Measurements from ENCODE around the gene BPIFB4. TPM values are rescaled to one million over a fixed set of nuclear protein-coding genes. Genes with fewer than 3 reads are reported as not detected.

Gene BPIFB4
- total and polyA plus RNA-seq, 2 donors (not counting 3 experiments of a cell fraction or from before 2014, with no cell fraction given) = not detected

GRCh38 chr20:33112547-33113386, 33.3 kb downstream of the BPIFB4 start:
- H3K9ac ChIP-seq (replicated peaks; ENCODE audit: extremely low read depth, insufficient read depth, low read length) = no peak overlapping the region
- H3K9me3 ChIP-seq (replicated peaks; ENCODE audit: control insufficient read depth, insufficient read depth, low read length) = no peaks in the 10 kb centered on the region
- no peak overlapping the region for H3K4me2 ChIP-seq (ENCODE audit: insufficient read depth, low read length)
- DNase-seq (ENCODE audit: low read depth, low spot score) (no peak), FAIRE-seq (no peak)
- no peaks in the 10 kb centered on the region for H3K9me1 ChIP-seq (replicated peaks; ENCODE audit: control insufficient read depth, extremely low read depth, insufficient read depth, low read length)
- H3K79me2 ChIP-seq (ENCODE audit: control insufficient read depth, insufficient read depth, low read length) = no peaks in the 10 kb centered on the region
- H4K20me1 ChIP-seq (replicated peaks; ENCODE audit: control insufficient read depth, extremely low read depth, insufficient read depth, low read length) = no peaks in the 10 kb centered on the region
- H3K27me3 ChIP-seq (ENCODE audit: control insufficient read depth in 2 of 2, insufficient read depth in 2 of 2, low read length in 2 of 2) = no peaks in the 10 kb centered on the region
- no peaks in the 10 kb centered on the region for H3K36me3 ChIP-seq (ENCODE audit: control insufficient read depth in 2 of 2, extremely low read depth in 1 of 2, insufficient read depth in 2 of 2, low read length in 2 of 2)
- ChIA-PET POLR2A (no interaction called here), CTCF (no interaction called here)
- H3K4me1 ChIP-seq (ENCODE audit: control insufficient read depth, extremely low read depth, insufficient read depth, low read length) = no peaks in the 10 kb centered on the region
- intact Hi-C loops (cut with micrococcal nuclease) = no loop called here
- H2AFZ ChIP-seq (ENCODE audit: low read depth, low read length) = no peak overlapping the region
- no peak for TF ChIP-seq POLR2AphosphoS5 (IDR thresholded peaks at IDR 0.05; ENCODE audit: insufficient read depth, low read depth, low read length)
- TF ChIP-seq FOS (IDR thresholded peaks at IDR 0.05; ENCODE audit: borderline replicate concordance, insufficient read depth, low read length) = no peak
- no peak for TF ChIP-seq JUN (IDR thresholded peaks at IDR 0.05; ENCODE audit: borderline replicate concordance, insufficient read depth, insufficient read length, low read depth)
- TF ChIP-seq MYC (IDR thresholded peaks at IDR 0.05; ENCODE audit: low read depth, low read length) = no peak
- TF ChIP-seq EZH2 (IDR thresholded peaks at IDR 0.05; ENCODE audit: borderline replicate concordance, low read depth, low read length, severe bottlenecking) = no peak
- no peak for TF ChIP-seq POLR2A (IDR thresholded peaks at IDR 0.05; ENCODE audit: low read depth, low read length)
- TF ChIP-seq, protein P1, sequence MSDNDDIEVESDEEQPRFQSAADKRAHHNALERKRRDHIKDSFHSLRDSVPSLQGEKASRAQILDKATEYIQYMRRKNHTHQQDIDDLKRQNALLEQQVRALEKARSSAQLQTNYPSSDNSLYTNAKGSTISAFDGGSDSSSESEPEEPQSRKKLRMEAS (IDR thresholded peaks at IDR 0.05; ENCODE audit: insufficient read depth, insufficient read length) = no peak
- TF ChIP-seq, protein P2, sequence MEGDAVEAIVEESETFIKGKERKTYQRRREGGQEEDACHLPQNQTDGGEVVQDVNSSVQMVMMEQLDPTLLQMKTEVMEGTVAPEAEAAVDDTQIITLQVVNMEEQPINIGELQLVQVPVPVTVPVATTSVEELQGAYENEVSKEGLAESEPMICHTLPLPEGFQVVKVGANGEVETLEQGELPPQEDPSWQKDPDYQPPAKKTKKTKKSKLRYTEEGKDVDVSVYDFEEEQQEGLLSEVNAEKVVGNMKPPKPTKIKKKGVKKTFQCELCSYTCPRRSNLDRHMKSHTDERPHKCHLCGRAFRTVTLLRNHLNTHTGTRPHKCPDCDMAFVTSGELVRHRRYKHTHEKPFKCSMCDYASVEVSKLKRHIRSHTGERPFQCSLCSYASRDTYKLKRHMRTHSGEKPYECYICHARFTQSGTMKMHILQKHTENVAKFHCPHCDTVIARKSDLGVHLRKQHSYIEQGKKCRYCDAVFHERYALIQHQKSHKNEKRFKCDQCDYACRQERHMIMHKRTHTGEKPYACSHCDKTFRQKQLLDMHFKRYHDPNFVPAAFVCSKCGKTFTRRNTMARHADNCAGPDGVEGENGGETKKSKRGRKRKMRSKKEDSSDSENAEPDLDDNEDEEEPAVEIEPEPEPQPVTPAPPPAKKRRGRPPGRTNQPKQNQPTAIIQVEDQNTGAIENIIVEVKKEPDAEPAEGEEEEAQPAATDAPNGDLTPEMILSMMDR (IDR thresholded peaks at IDR 0.05; ENCODE audit: extremely low read depth in 1 of 2, insufficient read depth in 1 of 2, low read depth in 1 of 2, low read length in 2 of 2) = no peak
- dilution Hi-C loops (cut with MboI; ENCODE audit: extremely low pct_ligation_motif_present, low sequenced_read_pairs) = no loop called here
- no peak overlapping the region for H3K4me3 ChIP-seq (replicated peaks in 1 of 3; ENCODE audit: insufficient read depth in 1 of 3, low read depth in 1 of 3, low read length in 3 of 3)
- H3K27ac ChIP-seq (ENCODE audit: insufficient read depth, low read depth, low read length) = no peak overlapping the region
- no TSS peak for BruUV-seq (replicated peaks)
